GM12864 (cell line): ENCODE results near the gene SLC16A11.
"Not testable (repeated sequence)": the region's sequence is repeated elsewhere in the genome, so short reads cannot be mapped to it uniquely, and the experiment has no call there.

ENCODE experiments used
- DNase-seq: peaks from one replicate; pipeline ENCODE4 v3.0.0-alpha.2; 2011; ENCODE audit warnings: low read depth
- H3K4me3 ChIP-seq: 2 replicates; pipeline ENCODE4 v1.5.1; 2011; ENCODE audit warnings: mild to moderate bottlenecking, low read depth, low read length, control low read depth
- TF ChIP-seq, protein P1 (sequence below): IDR thresholded peaks from 2 replicates; pipeline ENCODE4 v1.5.1; 2011; ENCODE audit warnings: low read depth, mild to moderate bottlenecking, moderate library complexity, low read length, control low read depth, inconsistent platforms; ENCODE audit errors: missing control alignments

The SLC16A11 gene, protein sequence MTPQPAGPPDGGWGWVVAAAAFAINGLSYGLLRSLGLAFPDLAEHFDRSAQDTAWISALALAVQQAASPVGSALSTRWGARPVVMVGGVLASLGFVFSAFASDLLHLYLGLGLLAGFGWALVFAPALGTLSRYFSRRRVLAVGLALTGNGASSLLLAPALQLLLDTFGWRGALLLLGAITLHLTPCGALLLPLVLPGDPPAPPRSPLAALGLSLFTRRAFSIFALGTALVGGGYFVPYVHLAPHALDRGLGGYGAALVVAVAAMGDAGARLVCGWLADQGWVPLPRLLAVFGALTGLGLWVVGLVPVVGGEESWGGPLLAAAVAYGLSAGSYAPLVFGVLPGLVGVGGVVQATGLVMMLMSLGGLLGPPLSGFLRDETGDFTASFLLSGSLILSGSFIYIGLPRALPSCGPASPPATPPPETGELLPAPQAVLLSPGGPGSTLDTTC

DNA sequence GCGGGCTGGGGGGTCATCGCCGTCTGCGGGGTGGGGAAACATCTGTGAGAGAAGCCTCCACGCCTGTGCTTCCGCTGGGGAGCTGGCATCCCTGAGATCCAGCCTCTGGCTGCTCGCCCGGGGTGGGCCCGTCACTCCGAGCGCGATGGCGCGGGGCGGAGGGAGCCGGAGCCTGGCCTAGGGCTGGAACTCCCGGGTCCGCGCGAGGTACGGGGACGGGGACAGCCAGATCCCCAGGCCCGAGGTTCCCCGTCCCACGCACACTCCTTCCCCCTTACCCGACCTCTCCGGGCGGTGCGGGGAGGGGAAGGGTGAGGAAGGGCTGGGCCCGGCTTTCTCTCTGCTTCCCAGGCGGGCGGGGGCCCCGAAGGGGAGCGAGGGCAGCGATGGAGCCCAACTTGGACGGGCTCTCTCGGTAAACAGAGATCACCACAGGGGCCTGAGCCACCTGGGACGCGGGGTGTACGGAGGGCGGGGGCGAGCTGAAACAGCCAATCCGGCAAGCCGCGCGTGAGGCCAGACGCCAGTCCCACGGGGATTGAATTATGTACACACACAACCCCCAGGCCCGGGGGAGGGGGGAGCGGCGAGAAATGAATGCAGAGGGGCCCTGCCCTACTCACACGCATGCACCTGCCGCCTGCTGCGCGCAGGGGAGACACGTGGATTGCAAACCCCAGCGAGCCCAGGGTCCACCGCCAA lies at the start of gene SLC16A11:
TSS of gene SLC16A11 (minus strand) at position 596 of the 702 bp plus-strand sequence. CDS start at position 17, 579 bp downstream.
- H3K4me3 ChIP-seq: peak within 1 kb of the TSS; percentile 30
- DNase-seq: no peak
- TF ChIP-seq, protein P1, sequence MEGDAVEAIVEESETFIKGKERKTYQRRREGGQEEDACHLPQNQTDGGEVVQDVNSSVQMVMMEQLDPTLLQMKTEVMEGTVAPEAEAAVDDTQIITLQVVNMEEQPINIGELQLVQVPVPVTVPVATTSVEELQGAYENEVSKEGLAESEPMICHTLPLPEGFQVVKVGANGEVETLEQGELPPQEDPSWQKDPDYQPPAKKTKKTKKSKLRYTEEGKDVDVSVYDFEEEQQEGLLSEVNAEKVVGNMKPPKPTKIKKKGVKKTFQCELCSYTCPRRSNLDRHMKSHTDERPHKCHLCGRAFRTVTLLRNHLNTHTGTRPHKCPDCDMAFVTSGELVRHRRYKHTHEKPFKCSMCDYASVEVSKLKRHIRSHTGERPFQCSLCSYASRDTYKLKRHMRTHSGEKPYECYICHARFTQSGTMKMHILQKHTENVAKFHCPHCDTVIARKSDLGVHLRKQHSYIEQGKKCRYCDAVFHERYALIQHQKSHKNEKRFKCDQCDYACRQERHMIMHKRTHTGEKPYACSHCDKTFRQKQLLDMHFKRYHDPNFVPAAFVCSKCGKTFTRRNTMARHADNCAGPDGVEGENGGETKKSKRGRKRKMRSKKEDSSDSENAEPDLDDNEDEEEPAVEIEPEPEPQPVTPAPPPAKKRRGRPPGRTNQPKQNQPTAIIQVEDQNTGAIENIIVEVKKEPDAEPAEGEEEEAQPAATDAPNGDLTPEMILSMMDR: no peak

- not testable (repeated sequence) for DNase-seq
These were observed 47.6 kb upstream of the SLC16A11 start for GRCh38 chr17:7091311-7092005.

GRCh38 chr17:7089570-7089969 lies 45.7 kb upstream of the SLC16A11 start:
- not testable (repeated sequence) for DNase-seq, H3K4me3 ChIP-seq

More at GRCh38 chr17:7091311-7092005, 47.6 kb upstream of the SLC16A11 start:
- not testable (repeated sequence) for H3K4me3 ChIP-seq

DNA sequence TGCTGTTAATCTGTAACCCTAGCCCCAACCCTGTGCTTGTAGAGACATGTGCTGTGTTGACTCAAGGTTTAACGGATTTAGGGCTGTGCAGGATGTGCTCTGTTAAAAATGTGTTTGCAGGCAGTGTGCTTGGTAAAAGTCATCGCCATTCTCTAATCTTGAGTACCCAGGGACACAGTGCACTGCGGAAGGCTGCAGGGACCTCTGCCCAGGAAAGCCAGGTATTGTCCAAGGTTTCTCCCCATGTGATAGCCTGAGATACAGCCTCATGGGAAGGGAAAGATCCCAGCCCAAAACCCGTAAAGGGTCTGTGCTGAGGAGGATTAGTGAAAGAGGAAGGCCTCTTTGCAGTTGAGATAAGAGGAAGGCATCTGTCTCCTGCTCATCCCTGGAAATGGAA lies 44.5 kb upstream of the SLC16A11 start:
- not testable (repeated sequence) for DNase-seq

DNA sequence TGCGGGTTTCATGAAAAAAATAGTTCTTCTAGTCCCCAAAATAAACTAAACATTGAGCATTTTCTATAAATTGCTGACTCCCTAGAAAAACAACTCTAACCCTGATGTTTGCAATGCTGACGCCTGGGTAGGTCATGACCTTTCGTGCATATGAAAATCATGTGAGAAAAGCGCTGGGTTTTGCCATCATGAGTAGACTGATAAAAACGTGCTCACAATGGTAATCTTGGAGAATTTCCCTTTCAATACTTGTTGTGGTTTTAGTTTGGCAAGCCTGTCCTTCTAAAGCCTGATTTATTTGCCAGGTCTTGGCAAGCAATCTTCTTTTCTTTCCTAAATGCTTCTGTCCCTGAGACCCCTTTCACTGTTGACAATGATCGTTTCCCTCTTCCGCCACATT lies 40.2 kb upstream of the SLC16A11 start:
- TF ChIP-seq, protein P1: no peak
- H3K4me3 ChIP-seq: no peak overlapping the region
- no peak for DNase-seq

More for the DNA sequence above, 44.5 kb upstream of the SLC16A11 start:
- H3K4me3 ChIP-seq: not testable (repeated sequence)

DNA sequence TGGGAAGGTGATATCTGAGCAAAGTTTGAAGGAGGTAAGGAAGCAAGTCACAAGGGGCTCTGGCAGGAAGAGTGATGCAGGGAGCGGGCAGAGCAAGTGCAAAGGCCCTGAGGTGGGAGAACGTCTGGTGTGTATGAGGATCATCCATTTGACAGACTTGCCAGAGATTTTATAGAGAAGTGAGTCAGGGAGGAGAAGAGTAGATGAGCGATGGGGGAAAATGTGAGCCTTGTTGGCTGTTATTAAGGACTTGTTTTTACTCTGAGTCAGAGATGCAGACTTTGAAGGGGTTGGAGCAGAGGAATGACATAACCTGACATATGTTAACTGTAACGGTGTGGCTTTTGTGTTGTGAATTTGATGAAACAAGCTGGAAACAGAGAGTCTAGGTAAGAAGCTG lies 39.7 kb upstream of the SLC16A11 start:
- TF ChIP-seq, protein P1: no peak
- no peak overlapping the region for H3K4me3 ChIP-seq
- no peak for DNase-seq

- no peak for DNase-seq
- TF ChIP-seq, protein P1: no peak
- H3K4me3 ChIP-seq: no peak overlapping the region
These were observed 37.6 kb upstream of the SLC16A11 start for GRCh38 chr17:7081341-7082062.
